ENCODE results near the gene CADM4. TPM values are rescaled to one million over a fixed set of nuclear protein-coding genes. Genes with fewer than 3 reads are reported as not detected.
A peak's percentile ranks its signal among the peaks of the same experiment; 100 is the strongest.

The CADM4 gene
- total and polyA plus RNA-seq, 2 of the 8 experiments (the other 6 are each of a cell fraction or from before 2014, with no cell fraction given), result 13.5 to 25.0 TPM

DNA sequence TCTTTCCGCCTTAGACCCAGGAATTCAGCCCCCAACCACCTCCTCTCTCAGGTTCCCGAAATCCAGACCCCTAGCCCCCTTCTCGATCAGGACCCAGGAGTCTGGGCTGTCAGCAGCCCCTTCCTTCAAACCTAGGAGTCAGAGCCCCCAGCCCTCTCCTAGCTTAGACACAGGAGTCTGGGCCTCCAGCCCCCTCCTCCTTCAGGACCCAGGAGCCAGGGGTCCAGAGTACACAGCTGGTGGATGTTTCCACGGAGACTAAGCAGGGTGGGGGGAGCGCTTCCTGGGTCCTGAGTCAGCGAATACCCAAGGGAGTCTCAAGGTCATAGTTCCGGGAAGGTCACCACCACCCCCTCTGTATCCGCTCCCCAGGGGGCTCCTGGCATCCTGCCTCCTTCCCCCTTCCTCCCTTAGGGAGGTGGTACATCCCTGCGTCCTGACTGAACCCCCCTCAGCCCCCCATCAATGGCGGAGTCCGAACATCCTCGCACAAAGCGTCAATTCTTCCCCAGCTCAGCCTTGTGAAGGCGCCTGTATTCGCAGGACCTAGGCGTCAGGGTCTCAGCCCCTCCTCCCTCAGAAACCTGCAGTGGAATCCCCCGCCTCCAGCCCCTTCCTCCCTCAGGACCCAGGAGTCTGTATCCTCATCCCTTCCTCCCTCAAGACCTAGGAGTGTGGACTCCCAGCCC, 4.6 kb downstream of the CADM4 start:
- ChIA-PET POLR2A (ENCODE audit: partially characterized antibody) (interaction anchor here (0.7 to 2.0 kb wide), 8 partner anchors 9 to 100 kb away, joined by 3 to 9 read pairs (median 4); no protein-coding TSS in a partner anchor), CTCF (ENCODE audit: partially characterized antibody) (interaction anchor here (1.2 to 3.5 kb wide), 4 partner anchors 10 to 80 kb away, joined by 3 to 22 read pairs (median 4); no protein-coding TSS in a partner anchor)
- peak overlapping the region; percentile 43 to 66 (median 59) for H3K4me3 ChIP-seq (ENCODE audit: extremely low read depth in 1 of 4, insufficient read depth in 2 of 4, low read depth in 3 of 4, low read length in 4 of 4)
- peak overlapping the region in 3 of 4 experiments; percentile 54 to 71 (median 65); a peak in 5 of 7 replicates for H3K9ac ChIP-seq (replicated peaks in 1 of 4; ENCODE audit: extremely low read depth in 1 of 4, low read depth in 3 of 4, low read length in 3 of 4)
- H4K8ac ChIP-seq (ENCODE audit: extremely low read depth, insufficient read depth, low read length), result peak overlapping the region; percentile 84
- H2AK5ac ChIP-seq (ENCODE audit: low read depth, low read length), result no peak overlapping the region
- peaks cover 5 to 28% (median 17%) of the 10 kb centered on the region in 4 experiments for H3K27me3 ChIP-seq (replicated peaks in 1 of 4; ENCODE audit: control insufficient read depth in 3 of 4, extremely low read depth in 1 of 4, insufficient read depth in 3 of 4, low read length in 3 of 4)
- peak overlapping the region; percentile 9 for H4K5ac ChIP-seq (ENCODE audit: insufficient read length, low read depth, low read length)
- peak overlapping the region; percentile 81 to 91 for H3K4me2 ChIP-seq (ENCODE audit: insufficient read depth in 1 of 2, low read depth in 2 of 2, low read length in 2 of 2)
- H2BK15ac ChIP-seq (ENCODE audit: low read length), result no peak overlapping the region
- no peaks in the 10 kb centered on the region for H3K9me3 ChIP-seq (ENCODE audit: insufficient read depth in 2 of 2, low read depth in 1 of 2, low read length in 1 of 2)
- no peaks in the 10 kb centered on the region for H3K79me2 ChIP-seq (ENCODE audit: control insufficient read depth in 1 of 2, insufficient read depth in 2 of 2, low read length in 2 of 2)
- WGBS, 2 experiments (ENCODE audit: extremely low coverage in 1 of 2, insufficient coverage in 1 of 2, insufficient read length in 1 of 2, insufficient replicate concordance in 2 of 2, low coverage in 1 of 2, low lambda C conversion rate in 2 of 2, missing lambda C conversion rate in 1 of 2), result 8% methylated on average over 9 of the region's 17 CpGs; no CpG with 5 or more reads in 1 of the 2 experiments
- H2BK120ac ChIP-seq (replicated peaks; ENCODE audit: low read depth, low read length), result no peak overlapping the region
- peaks cover 2% of the 10 kb centered on the region; the same call in 1 of the 2 replicates for H3K79me1 ChIP-seq (ENCODE audit: low read depth, low read length)
- FAIRE-seq (no peak), DNase-seq (ENCODE audit: low read depth in 1 of 2, low spot score in 2 of 2) (peak in 1 of 2 experiments; percentile 68)
- peak overlapping the region; percentile 19 for H3K56ac ChIP-seq (replicated peaks; ENCODE audit: insufficient read length, low read depth, low read length)
- H3K18ac ChIP-seq (ENCODE audit: extremely low read depth, low read length), result peak overlapping the region; percentile 48
- H3K36me3 ChIP-seq (ENCODE audit: control insufficient read depth in 2 of 4, insufficient read depth in 4 of 4, low read length in 3 of 4), result no peaks in the 10 kb centered on the region
- H4K20me1 ChIP-seq (replicated peaks in 1 of 2; ENCODE audit: control insufficient read depth in 1 of 2, insufficient read depth in 2 of 2, low read length in 2 of 2), result peaks cover 3 to 4% of the 10 kb centered on the region in 2 experiments
- H3K14ac ChIP-seq (ENCODE audit: insufficient read length), result no peak overlapping the region
- no peak overlapping the region for H3K4ac ChIP-seq (replicated peaks; ENCODE audit: insufficient read length, low read depth, low read length)
- H4K91ac ChIP-seq (replicated peaks; ENCODE audit: insufficient read length, low read length), result no peak overlapping the region
- TF ChIP-seq KDM4A (IDR thresholded peaks at IDR 0.05; ENCODE audit: low read depth, low read length, severe bottlenecking) (peak; percentile 31), JUND (IDR thresholded peaks at IDR 0.05; ENCODE audit: low read length) (peak; percentile 78), TAF1 (IDR thresholded peaks at IDR 0.05; ENCODE audit: low read depth, low read length) (peak; percentile 42; the same call in 1 of the 2 replicates), RXRA (IDR thresholded peaks at IDR 0.05; ENCODE audit: insufficient read depth, low read depth, low read length) (no peak), KDM1A (IDR thresholded peaks at IDR 0.05; ENCODE audit: borderline replicate concordance, low read length) (no peak), BCL11A (IDR thresholded peaks at IDR 0.05; ENCODE audit: low read depth in 2 of 2, low read length in 2 of 2) (no peak), POLR2AphosphoS5 (IDR thresholded peaks at IDR 0.05; ENCODE audit: low read depth, low read length) (0 out of 2 replicates have a peak, but pooled peaks have one; percentile 36), MAFK (IDR thresholded peaks at IDR 0.05; ENCODE audit: low read depth, low read length) (peak; percentile 39; the same call in 1 of the 2 replicates), POLR2A (IDR thresholded peaks at IDR 0.05; ENCODE audit: control extremely low read depth in 1 of 2, low read depth in 2 of 2, low read length in 2 of 2) (peak in 1 of 2 experiments; percentile 28; a peak in 2 of 3 replicates)
- H3K4me1 ChIP-seq (replicated peaks in 1 of 4; ENCODE audit: control insufficient read depth in 3 of 4, insufficient read depth in 4 of 4, low read length in 3 of 4), result peaks cover 9 to 25% (median 18%) of the 10 kb centered on the region in 4 experiments
- H2AFZ ChIP-seq (ENCODE audit: low read length), result no peak overlapping the region; the same call in 1 of the 2 replicates
- no peak overlapping the region for H3K27ac ChIP-seq (ENCODE audit: low read depth, low read length)
- H2BK20ac ChIP-seq (ENCODE audit: low read length), result no peak overlapping the region
- no peak overlapping the region for H3K23ac ChIP-seq (ENCODE audit: insufficient read length)
- peaks cover 17% of the 10 kb centered on the region for H3K23me2 ChIP-seq (ENCODE audit: low read depth, low read length)
- no peak overlapping the region for H2BK12ac ChIP-seq (ENCODE audit: low read depth, low read length)
- peak overlapping the region; percentile 66; the same call in 1 of the 2 replicates for H2BK5ac ChIP-seq (ENCODE audit: low read depth, low read length)
